Central memory CD4-positive, alpha-beta T cell (primary cell): ENCODE measurements around the gene FABP7.
"Not testable (repeated sequence)": the region's sequence is repeated elsewhere in the genome, so short reads cannot be mapped to it uniquely, and the experiment has no call there.

Experiments used
- DNase-seq: peaks from one replicate; pipeline ENCODE4 v3.0.0; 2022
- total RNA-seq, 3 experiments: gene quantifications; one replicate each; lab custom pipeline; 2026; lab: John Stamatoyannopoulos, UW

The FABP7 gene
- total RNA-seq, result 0 reads per million in 3 experiments

DNA sequence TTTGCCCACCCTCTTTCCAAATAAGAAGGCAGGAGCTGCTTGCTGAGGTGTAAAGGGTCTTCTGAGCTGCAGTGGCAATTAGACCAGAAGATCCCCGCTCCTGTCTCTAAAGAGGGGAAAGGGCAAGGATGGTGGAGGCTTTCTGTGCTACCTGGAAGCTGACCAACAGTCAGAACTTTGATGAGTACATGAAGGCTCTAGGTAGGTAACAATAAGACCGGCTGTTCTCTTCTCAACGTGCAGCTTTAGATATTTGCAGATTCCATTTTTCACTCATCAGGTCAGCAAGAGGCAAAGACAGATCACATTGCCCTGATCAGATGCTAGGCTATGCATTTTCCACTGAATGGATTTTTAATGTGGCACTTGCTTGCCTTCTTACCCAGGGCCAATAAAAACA lies at the start of gene FABP7:
Gene FABP7, plus strand, starts transcription at position 50 of the 400 bp plus-strand sequence. Its CDS starts 79 bp downstream, at position 129.
- DNase-seq, result no peak

DNA sequence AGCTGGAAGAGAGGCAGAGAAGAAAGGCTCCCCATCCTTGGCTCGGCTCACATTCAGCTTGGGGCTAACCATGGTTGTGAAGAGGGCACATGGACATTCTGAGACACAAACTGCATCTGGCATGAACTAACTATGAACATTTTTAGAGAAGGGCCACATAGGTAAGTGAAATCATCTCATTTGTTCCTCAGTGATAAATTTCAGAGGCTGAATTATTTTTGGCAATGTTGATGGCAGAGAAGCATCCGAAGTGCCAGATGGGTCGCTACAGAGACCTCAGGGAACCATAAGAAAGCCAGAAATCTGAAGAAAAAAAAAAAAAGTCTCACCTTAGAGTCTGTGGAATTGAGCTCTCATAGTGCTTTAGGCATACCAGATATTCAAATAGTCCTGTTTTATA lies 49.2 kb upstream of the FABP7 start:
- DNase-seq, result no peak

DNA sequence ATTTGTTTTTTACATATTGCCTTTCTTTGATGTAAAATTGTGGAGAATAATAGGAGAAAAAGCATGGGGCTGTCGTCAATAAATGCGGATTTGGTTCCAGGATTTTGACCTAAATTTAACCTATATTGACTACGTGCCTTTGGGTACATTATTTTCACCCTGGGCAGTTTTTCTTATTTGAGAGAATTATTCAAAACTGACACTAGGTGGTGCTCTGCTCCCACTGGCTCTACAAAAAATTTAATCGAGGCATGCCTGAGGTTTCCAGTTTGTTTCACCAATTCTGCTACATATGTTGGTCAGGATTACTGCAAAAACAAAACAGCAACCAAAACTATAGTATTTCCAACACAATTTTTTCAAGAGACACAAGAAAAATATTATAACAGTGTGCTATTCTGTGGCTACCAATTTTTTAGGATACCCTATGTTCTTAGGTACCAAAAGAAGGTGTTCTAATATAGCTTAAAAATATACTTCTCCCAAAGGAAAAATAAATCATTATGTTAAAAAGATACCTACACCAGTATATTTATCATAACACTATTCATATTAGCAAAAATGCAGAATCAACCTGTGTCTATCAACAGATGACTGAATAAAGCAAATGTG lies 48.6 kb upstream of the FABP7 start:
- no peak for DNase-seq

DNA sequence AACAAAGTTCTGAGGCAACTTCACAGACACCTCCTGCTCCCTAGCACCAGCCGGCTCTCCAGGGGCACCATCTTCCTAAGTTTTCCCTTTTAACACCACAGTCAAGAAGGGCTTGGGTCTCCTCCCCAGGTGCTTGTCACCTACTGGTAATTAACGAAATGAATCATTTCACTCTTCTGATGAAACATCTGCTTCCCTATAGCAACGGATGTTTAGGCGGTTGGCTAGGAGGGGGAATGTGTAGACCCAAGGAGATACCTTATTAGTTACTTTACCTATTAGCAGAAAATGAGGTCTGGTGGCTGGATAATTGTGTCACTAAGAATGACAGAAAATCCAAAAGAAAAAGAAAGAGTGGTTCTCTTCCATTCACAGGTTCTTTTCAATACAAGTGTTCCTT lies 46.3 kb upstream of the FABP7 start:
- no peak for DNase-seq

DNA sequence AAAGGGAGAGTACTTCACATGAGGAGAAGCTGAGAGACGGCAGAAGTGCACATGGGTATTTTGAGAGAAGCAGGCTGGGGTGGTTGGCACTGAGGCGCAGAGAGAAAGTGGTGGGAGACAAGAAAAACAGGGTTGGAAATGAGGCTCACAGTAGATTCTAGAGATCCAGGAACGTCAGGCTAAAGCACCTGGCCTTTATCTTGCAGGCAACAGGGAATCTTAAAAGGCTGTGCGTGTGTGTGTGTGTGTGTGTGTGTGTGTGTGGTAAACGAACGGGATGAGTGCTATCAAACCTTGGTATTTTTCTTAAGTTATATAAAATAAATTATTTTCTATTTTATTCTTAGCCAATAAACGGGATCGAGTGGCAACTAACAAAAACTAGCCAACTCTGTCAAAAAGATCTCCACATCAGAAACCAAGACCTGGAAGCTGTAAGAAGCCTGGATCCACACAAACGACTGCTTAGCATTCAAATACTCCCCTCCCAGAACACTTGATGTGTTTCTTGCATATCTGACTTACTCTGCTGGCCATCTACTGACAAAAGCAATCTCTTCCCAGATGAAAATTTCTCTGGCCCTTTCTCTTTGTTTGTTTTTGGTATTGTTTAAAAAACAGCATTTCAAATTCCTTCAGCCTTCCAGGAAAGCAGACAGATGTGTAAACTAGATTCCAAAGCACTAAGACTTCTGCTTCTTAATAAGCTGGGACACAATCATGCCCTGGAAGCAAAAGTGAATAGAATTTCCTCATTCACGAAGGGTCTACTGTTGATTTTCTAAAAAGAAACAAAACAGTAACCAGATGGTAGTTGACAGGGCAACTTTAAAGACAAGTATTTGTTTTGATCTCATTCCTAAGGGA lies 44.8 kb upstream of the FABP7 start:
- DNase-seq, result no peak

DNA sequence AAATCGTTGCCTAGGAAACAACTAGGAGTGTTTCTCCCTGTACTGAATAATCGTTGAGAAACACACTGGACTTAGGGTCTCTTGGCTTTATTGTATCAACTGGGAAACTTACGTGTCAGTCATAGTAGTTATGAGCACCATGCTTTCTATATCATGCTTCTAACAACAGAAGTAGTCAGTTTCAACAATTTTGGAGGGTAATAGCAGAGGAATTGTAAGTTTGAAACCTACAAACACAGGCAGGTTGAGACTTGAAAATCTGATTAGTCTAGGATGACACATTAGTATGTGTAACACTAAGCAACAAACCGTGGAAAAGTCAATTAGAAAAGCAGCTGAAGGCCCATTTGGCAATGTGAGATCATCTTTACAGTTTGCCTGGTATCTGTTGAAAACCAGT lies 43.9 kb upstream of the FABP7 start:
- no peak for DNase-seq

DNA sequence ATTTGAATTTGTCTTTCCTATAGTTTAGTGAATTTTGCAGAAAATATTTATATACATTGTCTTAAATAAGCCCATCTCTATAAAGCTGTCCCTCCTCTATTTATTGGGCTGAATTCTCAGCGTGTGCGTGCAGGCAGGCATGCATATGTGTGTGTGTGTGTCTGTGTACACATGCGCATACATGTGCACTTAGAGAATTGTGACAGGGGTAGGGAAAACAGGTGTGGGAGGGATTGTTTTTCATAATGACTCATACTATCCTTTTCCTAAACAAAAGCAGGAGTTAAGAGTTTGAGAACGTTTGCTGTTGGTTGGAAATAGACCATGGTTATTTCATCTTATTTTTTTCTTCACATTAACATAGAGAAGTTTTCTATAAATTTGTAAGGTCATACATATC lies 43.4 kb upstream of the FABP7 start:
- DNase-seq, result no peak

DNA sequence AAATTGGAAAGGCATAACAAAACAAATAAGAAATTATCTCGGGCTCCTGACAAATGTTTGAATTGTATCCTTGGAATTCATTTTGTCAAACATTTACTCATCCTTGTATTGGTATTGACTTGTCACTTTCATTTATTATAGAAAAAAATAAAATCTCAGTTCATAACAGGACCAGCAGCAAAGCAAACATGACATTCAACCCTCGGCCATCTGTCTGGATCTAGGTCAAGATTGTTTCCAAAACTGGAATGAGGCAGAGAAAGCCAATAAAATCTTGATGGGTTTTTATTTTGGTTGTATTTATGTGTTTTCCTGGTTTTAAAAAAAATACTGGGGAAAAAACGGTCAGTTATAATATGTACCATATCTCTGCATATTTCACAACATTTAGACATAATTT lies 42.9 kb upstream of the FABP7 start:
- no peak for DNase-seq

DNA sequence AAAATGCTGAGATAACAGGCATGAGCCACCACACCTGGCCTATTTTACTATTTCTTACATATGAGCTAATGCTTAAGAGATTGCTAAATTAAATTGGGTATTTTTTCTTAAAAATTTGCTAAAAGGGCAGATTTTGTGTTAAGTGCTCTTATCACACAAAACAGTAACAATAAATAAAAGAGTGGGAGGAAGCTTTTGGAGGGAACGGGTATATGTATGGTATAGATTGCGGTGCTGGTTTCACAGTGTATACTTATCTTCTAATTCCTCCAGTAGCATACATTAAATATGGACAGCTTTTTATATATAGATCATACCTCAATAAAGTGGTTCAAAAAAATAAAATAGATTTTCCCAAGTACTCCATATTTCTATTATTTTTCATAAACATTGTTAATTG lies 39.4 kb upstream of the FABP7 start:
- no peak for DNase-seq

DNA sequence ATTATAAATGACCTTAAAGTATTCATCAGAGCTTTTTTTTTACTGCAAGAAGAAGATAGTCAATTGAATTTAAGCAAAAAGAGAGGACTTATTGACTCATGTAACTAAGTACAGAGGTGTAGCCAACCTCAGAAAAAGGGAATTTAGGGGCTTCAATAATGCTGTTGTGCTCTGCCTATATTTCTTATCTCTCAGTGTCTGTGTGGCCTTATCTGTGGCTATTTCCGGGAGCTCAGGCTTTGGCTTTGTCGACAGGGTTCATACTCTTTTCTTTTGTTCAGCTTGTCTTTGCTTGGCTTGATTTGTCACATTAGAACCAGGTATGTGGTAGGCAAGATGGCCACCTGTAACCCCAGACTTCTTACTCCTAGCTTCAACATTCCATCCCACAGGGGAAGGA lies 38.6 kb upstream of the FABP7 start:
- no peak for DNase-seq

DNA sequence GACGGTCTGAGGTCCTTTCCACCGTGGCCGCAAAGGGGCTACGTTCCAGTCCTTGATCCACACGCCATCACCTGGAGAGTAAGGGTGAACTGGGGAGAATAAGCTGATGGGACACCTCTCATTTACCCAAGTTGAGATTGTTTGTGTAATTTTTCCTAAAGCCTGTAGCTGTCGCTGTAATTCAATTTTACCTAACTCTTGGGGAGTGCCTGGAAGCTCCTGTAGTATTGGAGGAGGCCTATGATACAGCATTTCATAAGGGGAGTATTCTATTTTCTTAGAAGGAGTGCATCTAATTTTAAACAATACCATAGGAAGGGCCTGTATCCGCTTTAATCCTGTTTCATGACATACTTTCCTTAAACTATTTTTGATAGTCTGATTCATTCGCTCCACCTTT lies 35.3 kb upstream of the FABP7 start:
- DNase-seq, result not testable (repeated sequence)

DNA sequence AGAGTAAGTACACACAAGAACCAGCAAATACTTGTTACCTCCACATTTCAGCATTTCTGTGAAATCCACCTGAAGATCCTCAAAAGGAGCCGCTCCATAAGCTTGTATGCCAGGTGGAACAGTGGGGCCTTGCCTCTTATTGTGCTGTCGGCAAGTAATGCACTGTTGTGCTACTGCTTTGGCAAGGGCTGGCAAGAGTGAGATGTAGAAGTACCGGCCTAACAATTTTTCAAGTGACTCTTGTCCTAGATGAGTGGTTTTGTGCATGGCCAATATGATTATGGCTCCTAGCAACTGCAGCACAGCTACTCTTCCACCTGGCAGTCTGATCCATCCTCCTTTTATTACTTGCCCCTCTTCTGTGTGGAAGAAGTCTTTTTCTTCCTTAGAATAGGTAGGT lies 34.7 kb upstream of the FABP7 start:
- not testable (repeated sequence) for DNase-seq

DNA sequence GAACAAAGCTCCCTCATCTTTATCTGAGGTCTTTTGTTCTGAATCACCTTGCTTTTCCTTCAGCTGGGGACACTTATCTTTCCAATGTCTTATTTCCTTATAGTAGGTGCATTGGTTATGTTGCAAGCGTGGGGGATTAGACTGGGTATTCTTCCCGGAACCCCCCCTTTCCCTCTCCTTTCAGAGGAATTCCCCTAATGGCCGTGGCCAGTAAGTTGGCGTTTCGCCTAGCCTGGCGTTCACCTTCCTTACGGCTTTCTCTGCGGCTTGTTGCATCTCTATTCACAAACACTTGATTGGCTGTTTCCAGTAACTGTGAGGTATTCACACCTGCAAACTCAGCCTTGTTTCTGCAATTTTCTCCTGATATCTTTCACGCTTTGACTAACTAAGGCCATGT lies 32.8 kb upstream of the FABP7 start:
- no peak for DNase-seq

DNA sequence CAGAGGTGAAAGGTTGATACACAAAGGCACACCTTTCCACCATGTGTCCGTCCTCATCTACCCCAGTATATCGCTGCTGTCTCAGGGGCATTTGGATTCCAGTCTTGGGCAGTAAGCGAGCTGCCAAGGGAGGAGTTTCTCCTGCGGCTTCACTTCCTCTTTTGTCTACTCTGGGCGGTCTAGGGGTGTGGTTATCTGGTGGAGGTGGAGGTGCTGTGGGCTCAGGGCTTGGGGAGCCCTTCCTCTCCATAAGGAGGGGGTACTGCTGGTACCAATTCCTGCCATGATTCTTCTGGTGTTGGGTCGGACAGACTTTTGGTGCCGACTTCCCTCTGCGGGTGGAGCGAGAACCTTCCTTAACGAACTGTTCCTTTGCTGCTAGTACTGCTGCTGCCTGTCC lies 31.9 kb upstream of the FABP7 start:
- DNase-seq, result no peak

DNA sequence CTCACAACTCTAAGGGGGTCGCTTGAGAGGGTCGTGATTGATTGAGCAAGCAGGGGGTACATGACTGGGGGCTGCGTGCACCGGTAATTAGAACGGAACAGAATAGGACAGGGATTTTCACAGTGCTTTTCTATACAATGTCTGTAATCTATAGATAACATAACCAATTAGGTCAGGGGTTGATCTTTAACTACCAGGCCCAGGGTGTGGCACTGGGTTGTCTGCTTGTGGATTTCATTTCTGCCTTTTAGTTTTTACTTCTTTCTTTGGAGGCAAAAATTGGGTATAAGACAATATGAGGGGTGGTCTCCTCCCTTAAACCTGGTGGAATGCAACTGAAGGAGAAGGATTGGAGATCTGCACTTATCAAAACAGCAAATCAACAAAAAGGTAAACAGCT lies 30.6 kb upstream of the FABP7 start:
- not testable (repeated sequence) for DNase-seq

DNA sequence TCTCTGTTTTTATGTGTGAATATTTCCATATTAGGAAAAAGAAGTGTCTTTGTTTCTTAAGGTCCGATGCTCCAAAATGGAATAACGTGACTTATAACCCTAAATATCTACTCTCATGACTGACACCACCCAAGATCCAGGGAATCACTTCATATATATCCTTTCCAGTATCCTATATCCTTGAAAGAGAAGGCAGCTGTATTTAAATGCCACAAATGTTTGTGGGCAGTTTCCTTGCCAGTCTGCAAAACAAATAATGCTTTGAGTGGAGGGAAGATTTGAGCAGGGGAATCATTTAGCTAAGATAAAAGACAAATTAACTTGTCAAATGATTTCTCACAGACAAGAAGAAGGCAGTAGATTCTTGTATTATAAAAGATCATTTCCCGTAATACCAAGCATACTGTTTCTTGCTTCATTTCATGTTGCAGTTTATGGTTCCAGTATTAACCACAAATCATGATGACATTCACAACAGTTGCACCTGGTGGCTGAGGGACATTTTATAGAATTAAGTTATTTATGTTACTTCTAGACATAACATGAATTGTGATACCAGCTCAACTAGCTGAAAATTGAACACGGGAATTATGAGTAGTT lies 30.0 kb upstream of the FABP7 start:
- no peak for DNase-seq

DNA sequence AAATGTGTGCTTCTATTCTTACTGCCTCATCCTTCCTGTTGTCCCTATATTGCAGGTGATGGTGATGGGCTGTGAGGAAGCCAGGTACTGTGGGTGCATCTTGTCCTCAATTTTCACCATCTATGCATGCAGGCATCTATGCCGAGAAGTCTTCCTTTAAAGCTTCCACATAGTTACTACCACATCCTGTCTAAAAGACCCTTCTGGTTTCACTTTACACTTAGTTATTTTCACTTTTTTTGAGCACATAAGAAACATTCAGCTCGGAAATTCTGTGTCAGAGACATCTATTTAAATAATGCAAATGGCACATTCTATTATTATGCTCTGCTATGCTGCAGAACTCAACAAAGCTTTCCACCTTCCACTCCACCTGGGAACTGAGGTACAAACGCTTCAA lies 28.2 kb upstream of the FABP7 start:
- no peak for DNase-seq

DNA sequence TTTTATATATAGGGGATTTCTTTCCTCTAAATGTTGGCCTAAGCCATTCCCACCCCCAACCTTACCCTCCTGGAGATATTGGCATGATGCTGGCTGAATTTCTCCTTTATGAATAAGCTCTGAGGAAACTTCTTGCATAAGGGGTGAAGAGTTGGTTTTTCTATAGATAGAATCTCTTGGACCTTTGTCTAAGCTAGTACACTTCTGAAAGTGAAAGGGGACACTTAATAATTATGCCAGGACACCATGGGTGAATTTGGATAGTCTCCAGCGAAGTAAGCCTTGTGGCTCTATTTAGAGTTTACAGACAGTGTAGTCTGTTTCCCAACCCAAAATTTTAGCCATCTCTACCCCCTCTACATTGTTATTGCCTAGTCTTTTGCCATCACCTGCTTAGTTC lies 27.1 kb upstream of the FABP7 start:
- DNase-seq, result no peak

DNA sequence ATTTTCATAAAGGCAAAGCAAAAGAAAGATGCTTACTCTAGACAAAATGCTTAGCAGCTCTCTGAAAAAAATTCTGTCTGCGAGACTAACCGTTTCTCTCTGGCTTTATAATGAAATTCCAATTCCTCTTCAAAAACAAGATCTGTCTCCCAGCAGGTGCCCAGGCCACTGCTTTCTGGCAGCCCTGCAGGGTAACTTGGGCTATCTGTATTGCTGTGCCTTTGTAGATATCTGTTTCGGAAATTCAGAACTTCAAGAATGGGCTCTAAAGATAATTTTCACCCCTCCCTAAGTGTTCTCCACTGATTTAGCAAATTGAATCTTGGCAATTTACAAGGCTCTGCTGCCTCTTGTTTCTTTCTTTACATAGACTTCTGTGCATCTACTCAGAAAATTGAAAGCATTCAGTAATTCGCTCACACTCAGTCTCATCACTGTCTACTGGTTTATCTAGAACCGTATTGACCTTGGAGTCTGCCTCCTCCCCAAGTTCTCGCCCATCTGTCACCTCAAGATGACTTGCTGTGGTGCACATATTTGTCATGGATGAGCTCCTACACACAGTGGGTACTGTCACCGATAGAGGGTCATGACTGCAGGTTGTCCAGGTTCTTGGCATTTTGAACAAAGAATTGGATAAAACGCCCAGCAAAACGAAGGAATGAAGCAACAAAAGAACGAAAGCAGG lies 26.4 kb upstream of the FABP7 start:
- no peak for DNase-seq

DNA sequence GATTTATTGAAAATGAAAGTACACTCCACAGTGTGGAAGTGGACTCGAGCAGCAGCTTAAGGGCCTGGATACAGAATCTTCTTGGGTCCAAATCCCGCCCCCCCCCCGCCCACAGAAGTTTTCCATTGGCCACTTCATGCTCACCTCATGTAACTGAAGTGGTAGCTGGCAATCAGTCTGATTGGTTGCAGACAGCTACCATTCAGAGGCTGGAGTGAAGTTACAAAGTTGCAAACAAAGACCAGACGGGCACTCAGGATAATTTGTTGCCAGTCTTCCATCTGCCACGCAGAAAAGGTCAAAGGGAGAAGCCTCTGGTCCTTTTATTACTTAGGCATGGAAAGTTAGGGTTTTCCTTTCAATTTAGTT lies 25.8 kb upstream of the FABP7 start:
- no peak for DNase-seq

DNA sequence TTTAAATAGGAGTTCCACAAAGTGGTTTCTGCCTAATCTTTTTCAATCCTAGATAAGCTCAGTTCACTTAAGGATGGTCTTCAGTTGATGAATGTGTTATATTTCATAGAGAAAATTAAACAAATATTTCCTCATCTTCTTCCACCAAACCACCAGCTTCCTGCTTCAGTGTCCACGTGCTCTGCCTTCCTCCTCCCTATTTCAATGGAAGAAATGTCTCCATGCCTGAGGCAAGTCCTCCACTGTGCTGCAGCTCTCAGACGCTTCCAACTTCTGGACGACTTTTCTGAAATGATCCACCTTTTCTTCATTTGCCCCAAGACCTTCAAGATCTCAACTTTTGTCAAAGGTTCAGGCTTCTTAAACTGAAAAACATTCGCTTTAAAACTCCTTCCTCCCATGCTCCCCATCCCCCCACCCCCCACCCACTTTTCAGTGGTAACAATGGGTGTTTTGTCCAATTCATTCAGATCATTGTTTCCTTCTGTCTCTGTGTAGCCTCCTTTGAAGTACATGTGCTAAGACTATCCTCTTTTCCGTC lies 25.3 kb upstream of the FABP7 start:
- no peak for DNase-seq

DNA sequence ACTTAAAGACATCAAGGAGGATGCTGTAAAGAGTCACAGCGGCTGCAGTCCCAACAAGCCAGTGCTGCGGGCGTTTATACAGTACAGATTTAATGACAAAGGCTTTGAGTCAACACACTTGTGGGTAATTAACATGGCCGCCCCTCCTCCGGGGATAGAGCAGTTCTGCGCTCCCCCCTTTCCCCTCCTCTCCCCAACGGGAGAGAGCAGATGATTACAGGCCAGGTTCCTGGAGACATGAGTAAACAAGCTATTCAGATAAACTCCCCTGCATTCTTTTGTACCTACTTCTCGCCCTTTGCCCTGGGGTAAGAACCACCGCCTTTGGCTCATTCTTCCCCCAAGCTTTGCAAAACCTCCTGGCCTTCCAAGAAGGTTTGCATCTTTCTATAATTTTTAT lies 23.6 kb upstream of the FABP7 start:
- DNase-seq, result no peak

DNA sequence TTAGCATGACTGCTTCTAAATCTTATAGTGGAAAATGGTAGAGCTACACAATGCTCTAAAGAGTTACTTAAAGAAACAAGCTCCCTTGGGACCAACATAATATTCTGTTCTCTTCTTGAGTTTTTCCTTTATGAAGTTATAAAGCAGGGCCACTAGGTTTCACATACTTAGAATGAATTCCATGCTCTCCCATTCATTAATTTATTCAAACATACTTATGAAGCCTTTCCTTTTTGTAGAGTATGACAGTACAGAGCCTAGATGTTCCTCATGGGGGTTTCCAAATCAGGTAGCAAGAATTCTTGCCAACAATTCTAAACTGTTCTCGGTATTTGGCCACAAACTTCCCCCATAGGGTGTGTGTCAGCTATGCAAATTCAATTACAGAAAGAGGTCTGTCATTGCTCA lies 20.6 kb upstream of the FABP7 start:
- DNase-seq, result no peak
